Measurements from ENCODE around the gene GJA9.

- TF ChIP-seq, protein P1, sequence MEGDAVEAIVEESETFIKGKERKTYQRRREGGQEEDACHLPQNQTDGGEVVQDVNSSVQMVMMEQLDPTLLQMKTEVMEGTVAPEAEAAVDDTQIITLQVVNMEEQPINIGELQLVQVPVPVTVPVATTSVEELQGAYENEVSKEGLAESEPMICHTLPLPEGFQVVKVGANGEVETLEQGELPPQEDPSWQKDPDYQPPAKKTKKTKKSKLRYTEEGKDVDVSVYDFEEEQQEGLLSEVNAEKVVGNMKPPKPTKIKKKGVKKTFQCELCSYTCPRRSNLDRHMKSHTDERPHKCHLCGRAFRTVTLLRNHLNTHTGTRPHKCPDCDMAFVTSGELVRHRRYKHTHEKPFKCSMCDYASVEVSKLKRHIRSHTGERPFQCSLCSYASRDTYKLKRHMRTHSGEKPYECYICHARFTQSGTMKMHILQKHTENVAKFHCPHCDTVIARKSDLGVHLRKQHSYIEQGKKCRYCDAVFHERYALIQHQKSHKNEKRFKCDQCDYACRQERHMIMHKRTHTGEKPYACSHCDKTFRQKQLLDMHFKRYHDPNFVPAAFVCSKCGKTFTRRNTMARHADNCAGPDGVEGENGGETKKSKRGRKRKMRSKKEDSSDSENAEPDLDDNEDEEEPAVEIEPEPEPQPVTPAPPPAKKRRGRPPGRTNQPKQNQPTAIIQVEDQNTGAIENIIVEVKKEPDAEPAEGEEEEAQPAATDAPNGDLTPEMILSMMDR (IDR thresholded peaks at IDR 0.05), result no peak
- no peak for TF ChIP-seq POLR2A (IDR thresholded peaks at IDR 0.05)
These were observed 17.4 kb upstream of the GJA9 start for GRCh38 chr1:38898653-38899230.

Data from adrenal gland (tissue), 5 donors.